AG10803 (cell line): Measurements from ENCODE around the gene RXFP1.

ENCODE experiments used
- DNase-seq: peaks from one replicate; pipeline ENCODE4 v3.0.0; 2010; ENCODE audit warnings: low read depth
- H3K4me3 ChIP-seq: 2 replicates; pipeline ENCODE4 v1.5.1; 2011; ENCODE audit warnings: mild to moderate bottlenecking, low read length, control low read depth
- TF ChIP-seq, protein P1 (sequence below): conservative IDR thresholded peaks from 2 replicates; pipeline ENCODE4 v1.5.1; 2011; ENCODE audit warnings: mild to moderate bottlenecking, low read length, control low read depth, inconsistent platforms

The RXFP1 gene

DNA sequence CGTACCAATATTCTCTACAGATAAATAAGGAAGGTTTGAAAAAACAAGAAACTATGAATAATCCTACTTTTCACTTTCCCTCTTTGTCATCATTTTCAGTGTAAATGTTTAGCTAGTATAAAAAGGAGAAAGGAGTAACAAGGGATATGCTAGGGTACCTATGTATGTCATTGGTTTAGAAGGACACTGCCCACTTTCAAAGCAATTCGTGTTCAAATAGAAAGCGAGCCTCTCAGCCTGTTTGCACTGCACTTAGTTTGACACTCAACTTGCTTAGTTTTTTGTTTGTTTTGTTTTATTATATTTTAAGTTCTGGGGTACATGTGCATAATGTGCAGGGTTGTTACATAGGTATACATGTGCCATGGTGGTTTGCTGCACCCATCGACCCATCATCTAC lies 21.6 kb upstream of the RXFP1 start:
- DNase-seq, result no peak
- H3K4me3 ChIP-seq, result no peak overlapping the region
- TF ChIP-seq, protein P1, sequence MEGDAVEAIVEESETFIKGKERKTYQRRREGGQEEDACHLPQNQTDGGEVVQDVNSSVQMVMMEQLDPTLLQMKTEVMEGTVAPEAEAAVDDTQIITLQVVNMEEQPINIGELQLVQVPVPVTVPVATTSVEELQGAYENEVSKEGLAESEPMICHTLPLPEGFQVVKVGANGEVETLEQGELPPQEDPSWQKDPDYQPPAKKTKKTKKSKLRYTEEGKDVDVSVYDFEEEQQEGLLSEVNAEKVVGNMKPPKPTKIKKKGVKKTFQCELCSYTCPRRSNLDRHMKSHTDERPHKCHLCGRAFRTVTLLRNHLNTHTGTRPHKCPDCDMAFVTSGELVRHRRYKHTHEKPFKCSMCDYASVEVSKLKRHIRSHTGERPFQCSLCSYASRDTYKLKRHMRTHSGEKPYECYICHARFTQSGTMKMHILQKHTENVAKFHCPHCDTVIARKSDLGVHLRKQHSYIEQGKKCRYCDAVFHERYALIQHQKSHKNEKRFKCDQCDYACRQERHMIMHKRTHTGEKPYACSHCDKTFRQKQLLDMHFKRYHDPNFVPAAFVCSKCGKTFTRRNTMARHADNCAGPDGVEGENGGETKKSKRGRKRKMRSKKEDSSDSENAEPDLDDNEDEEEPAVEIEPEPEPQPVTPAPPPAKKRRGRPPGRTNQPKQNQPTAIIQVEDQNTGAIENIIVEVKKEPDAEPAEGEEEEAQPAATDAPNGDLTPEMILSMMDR, result no peak

DNA sequence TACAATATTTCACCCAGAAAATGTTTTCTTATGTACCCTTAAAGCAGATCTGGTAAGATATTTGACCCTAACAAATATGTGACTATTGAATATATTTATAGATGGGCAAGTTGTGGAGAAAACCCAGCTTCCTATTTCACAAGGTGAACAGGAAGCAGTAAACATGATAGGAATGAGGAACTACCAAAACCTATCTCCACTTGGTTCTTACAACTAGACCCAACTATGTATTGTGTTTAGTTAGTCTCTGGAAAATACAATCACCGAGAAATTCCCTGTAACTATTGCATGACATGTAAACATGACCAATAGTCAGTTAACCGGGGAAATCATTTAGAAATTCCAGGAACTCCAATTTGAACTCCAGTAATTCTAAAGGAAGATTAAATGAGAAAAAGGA lies 8.4 kb upstream of the RXFP1 start:
- DNase-seq, result no peak
- TF ChIP-seq, protein P1, result no peak
- no peak overlapping the region for H3K4me3 ChIP-seq

DNA sequence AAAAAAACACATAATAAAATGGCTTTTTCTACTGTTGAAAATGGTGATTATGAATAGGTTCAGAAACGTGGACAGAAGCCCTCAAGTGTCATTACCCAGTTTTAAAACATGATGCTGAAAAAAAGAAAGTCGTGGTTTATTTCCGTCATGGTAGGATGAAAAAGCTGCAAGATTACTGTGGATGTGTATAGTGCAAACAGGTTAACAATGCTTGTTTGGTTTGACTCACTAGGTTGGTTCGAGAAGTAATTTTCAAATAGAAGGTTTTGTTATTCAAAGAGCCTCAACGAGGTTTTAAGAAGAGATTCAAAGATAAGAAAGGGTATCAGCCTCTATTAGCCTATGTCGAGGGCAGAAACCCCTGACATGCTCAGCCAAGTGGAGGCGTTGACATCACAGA lies 2.5 kb upstream of the RXFP1 start:
- no peak for DNase-seq
- H3K4me3 ChIP-seq, result no peak overlapping the region
- TF ChIP-seq, protein P1, result no peak

DNA sequence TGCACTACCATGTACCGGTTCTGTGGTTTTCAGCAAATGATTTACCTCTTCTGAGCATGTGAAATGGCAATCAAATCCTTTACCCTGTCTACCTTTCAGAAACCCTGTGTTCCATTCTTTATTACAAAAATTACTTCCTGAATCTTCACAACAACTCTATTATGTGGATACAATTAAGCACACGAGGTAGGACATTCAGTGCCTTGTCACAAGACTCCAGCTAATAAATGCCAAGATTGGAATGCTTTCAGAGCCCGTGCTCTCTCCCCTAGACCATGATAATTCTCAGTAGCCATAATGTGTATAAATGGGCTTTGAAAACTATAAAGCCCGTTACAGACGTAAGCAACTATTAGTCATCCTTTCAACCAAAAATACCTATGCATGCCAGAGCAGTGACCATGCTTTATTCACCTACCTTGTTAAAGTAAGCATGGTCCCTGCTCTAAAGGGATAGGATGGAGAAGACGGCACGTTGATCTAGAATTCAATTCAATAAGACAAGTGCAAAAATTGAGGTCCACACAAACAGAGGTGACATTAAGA lies 2.4 kb downstream of the RXFP1 start:
- DNase-seq, result no peak
- H3K4me3 ChIP-seq, result no peak overlapping the region
- TF ChIP-seq, protein P1, result no peak

DNA sequence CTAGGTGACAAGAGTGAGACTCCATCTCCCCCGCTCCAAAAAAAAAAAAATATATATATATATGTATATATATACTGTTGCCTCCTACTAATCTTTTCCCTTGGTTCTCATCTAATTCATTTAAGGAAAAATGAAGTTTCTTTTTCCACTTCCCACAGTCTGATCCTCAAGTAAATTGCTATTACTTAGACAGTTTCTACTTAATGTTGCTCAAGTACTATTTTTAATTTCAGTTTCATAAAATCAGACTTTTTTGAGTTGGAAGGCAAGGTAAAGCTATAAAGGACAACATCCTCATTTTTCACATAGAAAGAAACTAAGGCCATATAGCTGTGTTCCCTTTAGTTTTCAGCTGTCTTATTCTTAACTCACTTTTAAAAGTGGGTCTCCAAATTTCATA lies 5.8 kb downstream of the RXFP1 start:
- DNase-seq, result no peak
- TF ChIP-seq, protein P1, result no peak
- H3K4me3 ChIP-seq, result no peak overlapping the region

DNA sequence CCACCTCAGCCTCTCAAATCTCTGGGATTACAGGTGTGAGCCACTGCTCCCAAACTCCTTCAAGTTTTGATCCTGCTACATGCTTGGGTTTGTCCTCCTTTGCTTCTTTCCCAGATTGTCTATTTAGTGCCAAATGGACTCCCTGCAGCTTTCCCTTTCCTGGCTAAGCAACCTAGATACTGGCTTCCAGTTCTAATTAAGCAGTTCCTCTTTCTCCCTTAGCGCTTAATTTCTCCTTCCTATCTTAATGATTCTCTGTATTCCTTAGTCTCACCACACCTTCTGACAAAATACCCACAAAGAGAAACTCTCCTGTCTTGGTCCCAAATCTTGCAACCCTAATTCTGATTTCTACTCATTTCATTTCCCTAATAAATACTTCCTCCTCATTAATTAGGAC lies 7.8 kb downstream of the RXFP1 start:
- TF ChIP-seq, protein P1, result no peak
- no peak for DNase-seq
- no peak overlapping the region for H3K4me3 ChIP-seq

DNA sequence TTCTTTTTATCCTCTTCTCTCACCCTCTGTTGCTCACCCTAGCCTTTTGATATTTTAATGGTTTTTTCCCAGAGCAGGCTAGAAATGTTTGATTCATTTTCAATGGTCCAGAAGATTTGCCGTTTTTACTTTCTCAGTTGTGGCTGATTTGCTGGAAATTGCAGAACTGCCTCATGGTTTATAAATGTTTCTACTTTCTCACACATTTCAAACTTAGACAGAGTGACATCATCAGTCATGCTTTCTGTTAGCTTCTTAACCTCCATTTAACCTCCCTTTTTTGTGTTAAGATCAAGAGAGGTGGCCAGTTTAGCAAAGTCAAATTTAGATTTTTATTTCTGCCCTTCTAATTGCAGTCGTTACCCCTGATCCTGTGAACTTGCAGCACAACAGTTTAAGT lies 8.7 kb downstream of the RXFP1 start:
- TF ChIP-seq, protein P1, result no peak
- no peak overlapping the region for H3K4me3 ChIP-seq
- no peak for DNase-seq
